ENCODE data around the gene THBS2.

- TF ChIP-seq EP300 (IDR thresholded peaks at IDR 0.05) (no peak), CTCF (IDR thresholded peaks at IDR 0.05) (no peak)
Measured at GRCh38 chr6:169183233-169183632, 70.4 kb downstream of the THBS2 start.

Data from ovary (tissue), 3 donors.